Mesendoderm (in vitro differentiated cells): ENCODE results near the gene TMCC1.

Experiments used
- DNase-seq: peaks from one replicate; pipeline ENCODE4 v3.0.0; 2013
- H2AK5ac ChIP-seq: 2 replicates; pipeline ENCODE4 v1.6.1; 2013; ENCODE audit warnings: low read length, inconsistent platforms
- H2BK120ac ChIP-seq: 2 replicates; pipeline ENCODE4 v1.6.1; 2013; ENCODE audit warnings: low read depth, mild to moderate bottlenecking, low read length, moderate library complexity, mixed read lengths
- H2BK15ac ChIP-seq: replicated peaks from 2 replicates; pipeline ENCODE4 v1.6.1; 2013; ENCODE audit warnings: low read depth, mild to moderate bottlenecking, moderate library complexity
- H2BK5ac ChIP-seq: 2 replicates; pipeline ENCODE4 v1.6.1; 2013; ENCODE audit warnings: low read length, inconsistent platforms
- H3K18ac ChIP-seq: 2 replicates; pipeline ENCODE4 v1.6.1; 2013; ENCODE audit warnings: mild to moderate bottlenecking, low read length, mixed read lengths
- H3K23ac ChIP-seq: one replicate; pipeline ENCODE4 v1.6.1; 2013; ENCODE audit warnings: low read length
- H3K27ac ChIP-seq: 2 replicates; pipeline ENCODE4 v1.5.1; 2013; ENCODE audit warnings: low read depth, mild to moderate bottlenecking, inconsistent platforms, low read length, moderate library complexity
- H3K27me3 ChIP-seq: 2 replicates; pipeline ENCODE4 v1.6.1; 2013; ENCODE audit warnings: low read length, control low read depth, mild to moderate bottlenecking, inconsistent platforms; ENCODE audit not compliant: insufficient read depth, poor library complexity
- H3K36me3 ChIP-seq: 2 replicates; pipeline ENCODE4 v1.6.1; 2013; ENCODE audit warnings: low read length, inconsistent platforms; ENCODE audit not compliant: control insufficient read depth, insufficient read depth
- H3K4ac ChIP-seq: one replicate; pipeline ENCODE4 v1.6.1; 2013; ENCODE audit warnings: low read depth, mild to moderate bottlenecking, low read length, moderate library complexity
- H3K4me1 ChIP-seq: 2 replicates; pipeline ENCODE4 v1.6.1; 2013; ENCODE audit warnings: low read depth, low read length, inconsistent platforms; ENCODE audit not compliant: control insufficient read depth
- H3K4me2 ChIP-seq: 2 replicates; pipeline ENCODE4 v1.6.1; 2013; ENCODE audit warnings: low read length
- H3K4me3 ChIP-seq: 2 replicates; pipeline ENCODE4 v1.5.1; 2013; ENCODE audit warnings: mild to moderate bottlenecking, low read length
- H3K56ac ChIP-seq: one replicate; pipeline ENCODE4 v1.6.1; 2013; ENCODE audit warnings: low read length
- H3K79me1 ChIP-seq: 2 replicates; pipeline ENCODE4 v1.6.1; 2013; ENCODE audit warnings: low read length, inconsistent platforms
- H3K79me2 ChIP-seq: 2 replicates; pipeline ENCODE4 v1.6.1; 2013; ENCODE audit warnings: mild to moderate bottlenecking, low read length; ENCODE audit not compliant: control insufficient read depth, insufficient read depth
- H3K9ac ChIP-seq: 2 replicates; pipeline ENCODE4 v1.6.1; 2013; ENCODE audit warnings: low read length, inconsistent platforms
- H4K5ac ChIP-seq: one replicate; pipeline ENCODE4 v1.6.1; 2013; ENCODE audit warnings: low read length
- H4K8ac ChIP-seq: one replicate; pipeline ENCODE4 v1.6.1; 2013; ENCODE audit warnings: low read depth, mild to moderate bottlenecking, control low read depth, low read length, moderate library complexity
- WGBS: extraction: QIAGEN DNeasy Blood & Tissue Kit; methylation state at CpG from one replicate; pipeline ENCODE4 v1.1.7; 2013; ENCODE audit warnings: low lambda C conversion rate, missing lambda C conversion rate; ENCODE audit not compliant: insufficient coverage; ENCODE audit errors: extremely low coverage; 5-methylcytosine and 5-hydroxymethylcytosine counted together

The TMCC1 gene

GRCh38 chr3:129602309-129602708, 291.2 kb downstream of the TMCC1 start:
- H3K18ac ChIP-seq: no peak overlapping the region
- no peak overlapping the region for H3K4me3 ChIP-seq
- H3K9ac ChIP-seq: peak overlapping the region; percentile 50
- H4K8ac ChIP-seq: no peak overlapping the region
- WGBS: no CpG with 5 or more reads among the region's 11 CpGs
- no peak overlapping the region for H3K4me2 ChIP-seq
- no peaks in the 10 kb centered on the region for H3K36me3 ChIP-seq
- H4K5ac ChIP-seq: no peak overlapping the region
- H3K56ac ChIP-seq: peak overlapping the region; percentile 59
- H3K4me1 ChIP-seq: peaks cover 40% of the 10 kb centered on the region
- H3K27me3 ChIP-seq: no peaks in the 10 kb centered on the region
- no peak overlapping the region for H2BK15ac ChIP-seq
- peaks cover 26% of the 10 kb centered on the region for H3K79me1 ChIP-seq
- no peak overlapping the region for H2AK5ac ChIP-seq
- no peak overlapping the region for H3K4ac ChIP-seq
- DNase-seq: peak; percentile 75
- peaks cover 84% of the 10 kb centered on the region for H3K79me2 ChIP-seq
- no peak overlapping the region for H3K23ac ChIP-seq
- no peak overlapping the region for H3K27ac ChIP-seq
- no peak overlapping the region for H2BK5ac ChIP-seq
- H2BK120ac ChIP-seq: no peak overlapping the region

DNA sequence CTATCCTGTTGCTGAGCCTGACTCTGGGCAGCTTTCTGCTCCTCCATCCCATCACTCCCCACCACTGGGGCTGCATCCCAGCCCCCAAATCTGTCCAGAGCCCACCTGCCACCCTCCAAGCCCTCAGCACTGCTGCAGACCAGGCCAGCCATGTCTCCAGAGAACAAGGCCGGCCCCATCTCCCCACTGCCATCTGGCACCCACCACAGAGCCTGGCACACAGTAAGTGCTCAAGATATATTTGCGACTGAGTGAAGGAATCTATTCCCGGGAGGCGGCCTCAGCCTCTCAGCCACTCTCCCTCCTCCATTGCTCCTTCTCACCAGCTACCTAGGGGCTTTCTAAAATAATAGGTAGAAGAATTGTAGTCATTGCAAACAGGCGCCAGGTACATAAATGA, 291.8 kb downstream of the TMCC1 start:
- Histone ChIP-seq H3K18ac (no peak overlapping the region), H3K36me3 (no peaks in the 10 kb centered on the region), H2BK5ac (no peak overlapping the region), H3K56ac (peak overlapping the region; percentile 59), H3K79me1 (peaks cover 26% of the 10 kb centered on the region), H3K4me3 (no peak overlapping the region), H4K8ac (no peak overlapping the region), H2BK120ac (no peak overlapping the region), H3K9ac (no peak overlapping the region), H3K4ac (no peak overlapping the region), H3K4me2 (no peak overlapping the region), H3K27me3 (no peaks in the 10 kb centered on the region), H3K27ac (no peak overlapping the region), H4K5ac (no peak overlapping the region), H3K23ac (no peak overlapping the region), H3K4me1 (peaks cover 44% of the 10 kb centered on the region), H2BK15ac (no peak overlapping the region), H2AK5ac (no peak overlapping the region), H3K79me2 (peaks cover 90% of the 10 kb centered on the region)
- no CpG with 5 or more reads among the region's 5 CpGs for WGBS
- DNase-seq: no peak

DNA sequence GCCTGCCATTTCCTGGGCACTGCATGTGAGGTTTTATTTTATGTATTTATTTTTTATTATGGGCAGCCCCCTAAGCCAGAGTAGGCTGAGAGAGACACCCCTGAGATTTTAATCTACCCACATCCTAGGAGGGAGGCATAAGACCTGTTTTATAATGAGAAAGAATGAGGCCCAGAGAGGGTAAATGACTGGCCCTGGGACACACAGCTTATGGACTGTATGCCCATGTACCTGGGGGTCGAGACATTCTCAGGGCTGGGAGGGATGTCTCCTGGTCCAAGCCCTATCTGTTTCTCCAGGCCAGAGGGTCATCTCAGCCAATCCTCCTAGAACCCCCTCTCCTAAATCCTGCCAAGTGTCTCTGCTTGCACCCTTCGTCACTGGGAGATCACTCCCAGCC, 293.2 kb downstream of the TMCC1 start:
- Histone ChIP-seq H3K4me3 (no peak overlapping the region), H3K18ac (no peak overlapping the region), H4K5ac (no peak overlapping the region), H3K79me2 (peaks cover 94% of the 10 kb centered on the region), H3K79me1 (peaks cover 29% of the 10 kb centered on the region), H3K4ac (no peak overlapping the region), H2BK120ac (no peak overlapping the region), H2BK15ac (no peak overlapping the region), H3K4me1 (peaks cover 46% of the 10 kb centered on the region), H3K23ac (no peak overlapping the region), H4K8ac (no peak overlapping the region), H3K27me3 (no peaks in the 10 kb centered on the region), H2BK5ac (no peak overlapping the region), H3K36me3 (no peaks in the 10 kb centered on the region), H3K27ac (no peak overlapping the region), H3K4me2 (no peak overlapping the region), H3K56ac (peak overlapping the region; percentile 83), H3K9ac (no peak overlapping the region), H2AK5ac (no peak overlapping the region)
- WGBS: no CpG with 5 or more reads among the region's 2 CpGs
- DNase-seq: no peak

- DNase-seq: peak; percentile 96
Measured at GRCh38 chr3:129599607-129600006, 293.9 kb downstream of the TMCC1 start.

DNA sequence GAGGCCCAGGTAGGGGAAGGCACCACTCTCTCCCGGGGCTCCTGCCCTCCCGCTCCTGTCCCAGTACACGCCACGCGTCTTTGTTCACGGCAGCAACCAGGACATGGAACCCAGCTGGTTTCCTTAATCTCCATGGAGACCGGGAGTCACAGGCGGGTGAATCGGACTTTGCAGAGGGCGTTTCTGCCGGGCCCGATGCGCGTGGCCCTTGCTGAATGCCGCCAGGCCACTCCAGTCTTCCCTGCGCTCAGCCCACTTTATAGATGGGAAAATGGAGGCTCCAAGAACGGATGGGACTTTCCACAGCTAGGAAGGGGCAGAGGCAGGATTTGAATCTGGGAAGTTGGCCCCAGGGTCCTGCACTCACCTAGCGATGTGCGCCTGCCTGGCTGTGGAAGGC, 294.4 kb downstream of the TMCC1 start:
- Histone ChIP-seq H4K8ac (no peak overlapping the region), H3K4me1 (peaks cover 39% of the 10 kb centered on the region)

More at GRCh38 chr3:129599607-129600006, 293.9 kb downstream of the TMCC1 start:
- Histone ChIP-seq H3K27ac (peak overlapping the region; percentile 73), H3K23ac (peak overlapping the region; percentile 7), H3K4ac (no peak overlapping the region), H3K4me1 (peaks cover 44% of the 10 kb centered on the region), H3K9ac (peak overlapping the region; percentile 49), H3K27me3 (no peaks in the 10 kb centered on the region), H2BK5ac (peak overlapping the region; percentile 68), H3K4me2 (no peak overlapping the region), H2BK15ac (no peak overlapping the region), H3K56ac (peak overlapping the region; percentile 83), H4K8ac (no peak overlapping the region), H3K79me1 (peaks cover 32% of the 10 kb centered on the region), H3K4me3 (no peak overlapping the region), H2AK5ac (no peak overlapping the region), H3K36me3 (no peaks in the 10 kb centered on the region), H4K5ac (no peak overlapping the region), H3K79me2 (peaks cover 95% of the 10 kb centered on the region), H2BK120ac (no peak overlapping the region), H3K18ac (peak overlapping the region; percentile 53)
- no CpG with 5 or more reads among the region's 5 CpGs for WGBS

GRCh38 chr3:129598484-129598883, 295.0 kb downstream of the TMCC1 start:
- H3K56ac ChIP-seq: peak overlapping the region; percentile 47
- peaks cover 84% of the 10 kb centered on the region for H3K79me2 ChIP-seq
- no peak overlapping the region for H3K23ac ChIP-seq
- peaks cover 28% of the 10 kb centered on the region for H3K79me1 ChIP-seq
- no peaks in the 10 kb centered on the region for H3K27me3 ChIP-seq
- H3K4me1 ChIP-seq: peaks cover 34% of the 10 kb centered on the region
- H2BK15ac ChIP-seq: no peak overlapping the region
- peak overlapping the region; percentile 7 for H3K27ac ChIP-seq
- no peak overlapping the region for H4K8ac ChIP-seq
- no peak overlapping the region for H2AK5ac ChIP-seq
- no peak overlapping the region for H3K4me2 ChIP-seq
- DNase-seq: no peak
- no peak overlapping the region for H4K5ac ChIP-seq
- no peak overlapping the region for H2BK120ac ChIP-seq
- H3K4me3 ChIP-seq: no peak overlapping the region
- no peaks in the 10 kb centered on the region for H3K36me3 ChIP-seq
- H3K9ac ChIP-seq: no peak overlapping the region
- no CpG with 5 or more reads among the region's 11 CpGs for WGBS
- no peak overlapping the region for H3K18ac ChIP-seq
- H2BK5ac ChIP-seq: no peak overlapping the region
- no peak overlapping the region for H3K4ac ChIP-seq

More for the DNA sequence above, 294.4 kb downstream of the TMCC1 start:
- Histone ChIP-seq H4K5ac (no peak overlapping the region), H2BK15ac (no peak overlapping the region), H2BK120ac (no peak overlapping the region), H3K18ac (peak overlapping the region; percentile 9), H3K27ac (peak overlapping the region; percentile 26), H2BK5ac (no peak overlapping the region), H3K4me3 (no peak overlapping the region), H3K4ac (peak overlapping the region; percentile 1), H3K56ac (peak overlapping the region; percentile 47), H3K23ac (peak overlapping the region; percentile 17), H3K36me3 (no peaks in the 10 kb centered on the region), H3K4me2 (no peak overlapping the region), H3K79me1 (peaks cover 29% of the 10 kb centered on the region), H3K79me2 (peaks cover 90% of the 10 kb centered on the region), H3K27me3 (no peaks in the 10 kb centered on the region), H3K9ac (peak overlapping the region; percentile 10), H2AK5ac (no peak overlapping the region)
- WGBS: no CpG with 5 or more reads among the region's 19 CpGs
- no peak for DNase-seq
